Mammary epithelial cell (primary cell): ENCODE data around the gene STX2.

Experiments used
- EZH2 ChIP-seq: IDR thresholded peaks from 2 replicates; pipeline ENCODE4 v1.6.1; 2012; ENCODE audit warnings: low read length, inconsistent platforms, borderline replicate concordance
- TF ChIP-seq, protein P1 (sequence below), 2 donors: IDR thresholded peaks in 1 of 2; conservative IDR thresholded peaks in 1 of 2; 2 replicates each; pipeline ENCODE4 v1.5.1; 2011 to 2012; ENCODE audit warnings: inconsistent platforms in 2 of 2, low read length in 2 of 2, mild to moderate bottlenecking in 2 of 2, control low read depth in 1 of 2, low read depth in 1 of 2; ENCODE audit not compliant: insufficient read depth in 1 of 2; ENCODE audit errors: extremely low read depth in 1 of 2

- TF ChIP-seq, protein P1, sequence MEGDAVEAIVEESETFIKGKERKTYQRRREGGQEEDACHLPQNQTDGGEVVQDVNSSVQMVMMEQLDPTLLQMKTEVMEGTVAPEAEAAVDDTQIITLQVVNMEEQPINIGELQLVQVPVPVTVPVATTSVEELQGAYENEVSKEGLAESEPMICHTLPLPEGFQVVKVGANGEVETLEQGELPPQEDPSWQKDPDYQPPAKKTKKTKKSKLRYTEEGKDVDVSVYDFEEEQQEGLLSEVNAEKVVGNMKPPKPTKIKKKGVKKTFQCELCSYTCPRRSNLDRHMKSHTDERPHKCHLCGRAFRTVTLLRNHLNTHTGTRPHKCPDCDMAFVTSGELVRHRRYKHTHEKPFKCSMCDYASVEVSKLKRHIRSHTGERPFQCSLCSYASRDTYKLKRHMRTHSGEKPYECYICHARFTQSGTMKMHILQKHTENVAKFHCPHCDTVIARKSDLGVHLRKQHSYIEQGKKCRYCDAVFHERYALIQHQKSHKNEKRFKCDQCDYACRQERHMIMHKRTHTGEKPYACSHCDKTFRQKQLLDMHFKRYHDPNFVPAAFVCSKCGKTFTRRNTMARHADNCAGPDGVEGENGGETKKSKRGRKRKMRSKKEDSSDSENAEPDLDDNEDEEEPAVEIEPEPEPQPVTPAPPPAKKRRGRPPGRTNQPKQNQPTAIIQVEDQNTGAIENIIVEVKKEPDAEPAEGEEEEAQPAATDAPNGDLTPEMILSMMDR (conservative IDR thresholded peaks at IDR 0.05 in 1 of 2, IDR thresholded peaks at IDR 0.05 in 1 of 2; ENCODE audit: extremely low read depth in 1 of 2, insufficient read depth in 1 of 2, low read depth in 1 of 2, low read length in 2 of 2): no peak
- TF ChIP-seq EZH2: no peak
These were observed 37.7 kb upstream of the STX2 start for GRCh38 chr12:130876758-130877157.
